Activated CD4-positive, alpha-beta T cell treated with anti-CD3 and anti-CD28 coated beads, Interleukin-2, amount 50 U/mL, for 48 hours (primary cell): ENCODE results near the gene INPP4A.
"Not testable (repeated sequence)": the region's sequence is repeated elsewhere in the genome, so short reads cannot be mapped to it uniquely, and the experiment has no call there.

Experiments used
- DNase-seq, 2 experiments: peaks; one replicate each; pipeline ENCODE4 v3.0.0-alpha.2; 2020

The INPP4A gene

DNA sequence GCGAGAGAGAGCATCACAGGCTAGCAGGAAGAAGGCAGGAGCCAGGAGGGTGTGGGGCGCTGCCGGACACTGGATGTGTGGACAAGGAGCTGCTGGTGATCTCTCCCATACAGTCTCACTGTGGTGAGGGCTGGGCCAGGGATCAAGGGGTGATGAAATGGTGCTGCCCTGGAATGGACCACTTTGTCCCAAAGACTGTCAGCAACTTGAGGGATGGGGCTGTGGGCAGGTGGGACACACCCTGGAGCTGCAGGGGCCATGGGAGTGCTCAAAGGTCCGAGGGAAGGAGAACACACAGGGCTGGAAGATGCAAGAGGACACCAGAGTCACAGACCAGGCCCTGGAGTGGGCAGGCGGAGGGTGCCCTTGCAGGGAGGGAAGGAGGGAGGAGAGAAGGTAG lies 125.7 kb downstream of the INPP4A start:
- no peak for DNase-seq

- no peak for DNase-seq
Observed at GRCh38 chr2:98571121-98571701, 126.6 kb downstream of the INPP4A start.

DNA sequence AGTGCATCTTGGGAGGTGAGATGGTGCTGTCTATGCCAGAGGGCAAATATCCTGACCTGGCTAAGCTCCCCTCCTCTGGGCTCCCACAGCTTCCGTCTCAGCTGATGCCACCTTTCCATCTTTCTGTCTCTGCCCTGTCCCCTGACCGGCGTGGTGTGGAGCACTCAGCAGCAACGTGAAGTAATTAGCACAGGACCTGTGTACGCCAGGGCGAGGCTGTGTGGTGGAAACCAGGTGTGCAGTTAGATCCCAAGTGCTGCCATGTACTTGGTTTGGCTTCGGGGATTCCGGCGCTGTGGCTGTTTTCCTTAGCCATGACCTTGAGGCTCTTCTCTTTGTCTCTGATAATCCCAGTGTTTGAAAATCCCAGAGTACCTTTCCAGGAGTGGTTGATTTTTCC lies 127.1 kb downstream of the INPP4A start:
- DNase-seq, result no peak

- no peak for DNase-seq
Observed at GRCh38 chr2:98572211-98572610, 127.6 kb downstream of the INPP4A start.

DNA sequence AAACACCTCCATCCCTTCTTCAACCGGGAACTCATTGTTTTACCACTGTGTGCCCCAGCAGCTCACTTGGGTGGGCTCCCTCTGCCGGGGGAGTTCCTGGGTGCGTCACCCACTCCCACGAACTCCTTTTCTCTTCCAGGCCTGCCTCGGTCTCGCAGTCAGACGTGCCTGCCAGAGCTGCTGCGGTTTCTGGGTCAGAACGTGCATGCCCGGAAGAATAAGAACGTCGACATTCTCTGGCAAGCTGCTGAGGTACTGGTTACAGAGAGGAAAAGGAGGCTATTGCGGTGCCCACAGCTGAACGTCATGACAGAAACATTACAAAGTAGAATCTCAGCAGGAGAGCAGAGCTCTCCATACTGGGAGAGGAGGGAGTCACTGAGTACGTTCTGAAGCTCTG lies 128.0 kb downstream of the INPP4A start:
- DNase-seq, result no peak

GRCh38 chr2:98573426-98573825 lies 128.8 kb downstream of the INPP4A start:
- DNase-seq, result no peak

GRCh38 chr2:98576666-98577312 lies 132.1 kb downstream of the INPP4A start:
- no peak for DNase-seq

- no peak for DNase-seq
Observed at GRCh38 chr2:98577313-98577712, 132.7 kb downstream of the INPP4A start.

- no peak for DNase-seq
Observed at GRCh38 chr2:98578231-98578630, 133.6 kb downstream of the INPP4A start.

- DNase-seq, result no peak
Observed at GRCh38 chr2:98579926-98580325, 135.3 kb downstream of the INPP4A start.

DNA sequence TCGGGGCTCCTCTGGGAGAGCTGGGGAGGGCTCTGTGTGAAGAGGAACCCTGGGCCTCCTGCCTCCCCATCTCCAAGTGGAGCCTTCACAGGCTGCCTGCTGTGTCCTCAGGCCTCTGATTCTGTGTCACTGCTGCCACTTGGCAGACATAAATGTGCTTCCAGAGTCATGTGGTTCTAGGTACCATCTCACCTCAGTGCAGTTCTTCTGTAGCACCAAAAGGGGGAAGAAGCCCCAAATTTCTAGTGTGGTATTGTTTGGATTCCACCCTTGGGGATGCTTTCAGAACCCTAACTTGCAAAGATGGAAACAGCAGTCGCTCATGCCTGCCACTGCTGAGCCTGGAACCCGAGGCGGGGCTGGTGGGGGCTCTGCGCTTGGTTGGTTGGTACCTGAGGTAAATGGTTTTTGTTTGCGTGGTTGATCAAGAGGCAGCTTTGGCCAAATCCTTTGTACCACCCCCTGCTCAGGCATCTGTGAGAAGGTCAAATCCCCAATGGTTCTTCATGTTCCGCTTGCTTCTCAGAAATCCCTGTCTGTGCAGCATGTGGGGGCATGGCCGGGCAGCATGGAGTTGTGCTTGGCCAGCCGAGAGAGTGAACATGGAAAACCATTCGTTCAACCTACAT lies 136.1 kb downstream of the INPP4A start:
- no peak for DNase-seq

- DNase-seq, result no peak
Observed at GRCh38 chr2:98582523-98582922, 137.9 kb downstream of the INPP4A start.

DNA sequence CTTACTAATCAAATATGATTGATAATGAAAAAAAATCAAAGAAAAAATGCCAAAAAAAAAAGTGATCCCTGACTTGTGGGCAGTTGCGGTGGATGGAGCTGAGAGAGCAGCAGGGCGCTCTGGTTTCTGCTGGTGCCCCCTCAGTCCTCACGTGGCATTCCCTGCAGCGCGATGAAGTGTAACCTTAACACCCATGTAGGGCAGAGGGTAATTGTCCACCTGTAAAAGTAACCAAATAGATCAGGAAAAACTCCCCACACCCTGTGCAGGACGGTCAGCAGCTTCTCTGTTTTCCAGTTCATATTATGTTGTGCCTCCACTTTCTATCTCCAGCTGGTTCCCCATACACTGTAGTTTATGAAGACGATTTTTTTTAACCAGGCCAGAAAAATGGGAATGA lies 138.6 kb downstream of the INPP4A start:
- DNase-seq, result no peak

DNA sequence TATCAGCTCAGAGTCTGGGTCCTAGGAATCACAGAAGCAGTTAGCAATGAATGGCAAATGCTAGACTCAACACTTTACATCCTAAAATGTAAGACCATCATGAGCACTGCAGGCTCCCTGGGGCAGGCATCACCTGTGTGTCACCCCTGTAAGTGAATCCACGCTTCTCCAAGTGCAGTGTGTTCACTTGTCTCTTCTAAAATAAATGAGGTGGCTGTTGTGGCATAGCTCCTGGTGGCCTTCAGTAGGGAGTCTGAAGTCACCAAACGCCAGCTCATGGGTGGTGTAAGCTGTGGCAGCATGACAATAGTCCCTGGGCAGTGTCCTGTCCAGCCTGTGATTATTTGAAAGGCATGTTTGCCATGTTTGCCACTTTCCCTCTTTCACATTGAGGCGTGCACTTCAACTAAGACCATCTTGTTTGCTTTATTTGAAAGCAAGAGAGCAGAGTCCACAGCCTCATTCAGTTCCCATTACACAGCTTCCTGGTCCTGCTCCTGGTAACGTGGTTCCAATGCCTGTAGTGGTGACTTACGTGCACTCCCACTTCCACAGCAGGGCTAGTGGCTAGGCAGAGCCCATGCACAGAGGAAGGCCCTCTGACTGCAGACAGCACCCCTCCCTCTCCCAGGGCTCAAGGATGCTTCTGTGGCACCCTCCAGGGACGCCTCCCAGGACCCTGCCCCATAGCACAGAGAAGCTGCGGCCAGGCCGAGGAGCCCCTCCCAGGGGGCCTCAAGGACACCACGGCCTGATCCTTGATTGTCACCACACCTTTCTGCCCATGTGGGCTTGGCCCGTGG lies 139.4 kb downstream of the INPP4A start:
- DNase-seq, result no peak

DNA sequence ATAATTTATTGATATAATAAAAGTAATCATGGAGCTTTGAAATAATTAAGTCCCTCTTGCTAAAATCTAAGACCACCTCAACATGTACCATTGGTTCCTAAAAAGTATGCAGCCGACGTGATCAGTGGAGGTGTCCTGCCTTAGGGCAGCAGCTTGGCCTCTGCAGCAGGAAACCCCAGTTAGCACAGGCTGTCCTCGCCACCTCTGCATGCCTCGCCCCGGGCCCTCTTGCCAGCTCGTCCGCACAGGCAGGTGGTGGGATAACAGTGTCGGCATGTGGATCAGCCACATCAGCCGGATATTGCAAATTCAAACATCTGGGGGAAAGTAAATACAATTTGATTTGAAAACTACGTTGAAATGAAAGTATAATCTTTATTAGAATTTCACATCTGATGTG lies 140.7 kb downstream of the INPP4A start:
- no peak for DNase-seq

GRCh38 chr2:98586551-98587140 lies 142.0 kb downstream of the INPP4A start:
- no peak for DNase-seq

DNA sequence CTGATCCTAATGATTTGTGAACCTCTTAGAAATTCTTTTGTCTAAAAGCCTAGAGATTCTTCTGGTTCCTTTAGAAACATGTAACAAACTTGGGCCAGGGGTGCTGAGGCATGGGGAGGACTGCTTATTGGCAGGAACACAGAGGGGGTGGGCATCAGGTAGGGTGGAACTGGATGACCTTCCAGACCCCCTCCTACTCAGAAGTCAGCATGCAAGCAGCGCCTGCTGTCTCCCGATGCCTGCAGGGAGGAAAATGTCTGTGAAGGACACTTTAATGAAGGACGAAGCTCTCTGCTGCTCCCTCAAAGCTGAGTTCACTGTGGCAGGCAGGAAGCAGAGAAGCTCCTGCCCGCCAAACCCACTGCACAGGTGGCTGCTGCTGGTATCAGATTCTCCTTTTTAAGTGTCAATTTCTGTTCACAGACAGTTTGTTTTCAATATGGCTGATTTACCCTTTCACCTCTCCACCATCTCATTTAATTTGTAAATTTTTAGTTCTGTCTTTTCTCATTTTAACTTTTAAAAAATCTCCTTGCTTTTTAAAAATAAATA lies 144.3 kb downstream of the INPP4A start:
- no peak for DNase-seq

DNA sequence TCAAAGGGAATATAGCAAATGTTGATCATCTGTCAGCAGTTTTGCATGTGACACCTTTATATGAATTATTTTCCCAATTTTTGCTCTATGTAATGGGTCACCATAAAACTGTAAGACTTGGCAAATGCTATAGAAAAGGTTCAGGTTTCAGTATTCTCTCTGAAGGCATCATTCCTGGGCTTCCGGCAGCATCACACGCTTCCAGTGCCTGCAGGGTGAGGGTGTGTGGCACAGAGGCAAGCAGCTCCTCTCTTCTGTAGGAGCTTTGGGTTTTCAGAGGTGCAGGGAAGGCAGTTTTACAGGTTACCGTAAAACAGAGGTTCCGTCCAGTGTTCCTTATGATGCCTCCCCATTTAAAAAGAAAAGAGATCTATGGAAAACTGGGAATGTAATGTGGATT lies 144.8 kb downstream of the INPP4A start:
- DNase-seq, result no peak

GRCh38 chr2:98592565-98592964 lies 147.9 kb downstream of the INPP4A start:
- no peak for DNase-seq

DNA sequence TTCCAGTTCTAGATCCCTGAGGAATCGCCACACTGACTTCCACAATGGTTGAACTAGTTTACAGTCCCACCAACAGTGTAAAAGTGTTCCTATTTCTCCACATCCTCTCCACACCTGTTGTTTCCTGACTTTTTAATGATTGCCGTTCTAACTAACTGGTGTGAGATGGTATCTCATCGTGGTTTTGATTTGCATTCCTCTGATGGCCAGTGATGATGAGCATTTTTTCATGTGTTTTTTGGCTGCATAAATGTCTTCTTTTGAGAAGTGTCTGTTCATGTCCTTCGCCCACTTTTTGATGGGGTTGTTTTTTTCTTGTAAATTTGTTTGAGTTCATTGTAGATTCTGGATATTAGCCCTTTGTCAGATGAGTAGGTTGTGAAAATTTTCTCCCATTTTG lies 150.0 kb downstream of the INPP4A start:
- not testable (repeated sequence) for DNase-seq

- no peak for DNase-seq
Observed at GRCh38 chr2:98598781-98599428, 154.2 kb downstream of the INPP4A start.

DNA sequence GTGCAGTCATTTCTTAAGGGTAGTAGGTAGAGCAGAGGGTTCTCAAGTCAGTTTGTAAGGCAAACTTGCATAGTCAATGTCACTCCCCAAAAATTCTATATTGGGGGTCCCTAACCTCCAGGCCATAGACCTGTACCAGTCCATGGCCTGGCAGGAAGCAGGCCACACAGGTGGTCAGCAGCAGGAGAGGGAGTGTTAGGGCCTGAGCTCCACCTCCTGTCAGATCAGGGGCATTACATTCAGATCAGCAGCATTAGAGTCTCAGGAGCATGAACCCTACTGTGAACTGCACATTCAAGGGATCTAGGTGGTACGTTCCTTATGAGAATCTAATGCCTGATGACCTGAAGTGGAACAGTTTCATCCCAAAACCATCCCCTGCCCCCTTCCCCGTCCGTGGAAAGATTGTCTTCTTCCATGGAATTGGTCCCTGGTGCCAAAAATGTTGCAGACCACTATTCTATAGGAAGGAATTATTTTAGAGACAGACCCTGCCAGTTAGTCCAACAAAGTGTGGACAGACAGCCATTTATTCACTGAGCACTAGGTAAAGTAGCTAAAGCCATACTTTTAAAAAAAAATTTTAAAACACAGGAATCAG lies 157.0 kb downstream of the INPP4A start:
- DNase-seq, result no peak
